GM12872 (cell line): Measurements from ENCODE around the gene FRY.

Source experiments
- TF ChIP-seq, protein P1 (sequence below): IDR thresholded peaks from 3 replicates; pipeline ENCODE4 v1.5.1; 2011; ENCODE audit warnings: low read depth, mild to moderate bottlenecking, low read length, moderate library complexity; ENCODE audit not compliant: insufficient read depth

Gene FRY

DNA sequence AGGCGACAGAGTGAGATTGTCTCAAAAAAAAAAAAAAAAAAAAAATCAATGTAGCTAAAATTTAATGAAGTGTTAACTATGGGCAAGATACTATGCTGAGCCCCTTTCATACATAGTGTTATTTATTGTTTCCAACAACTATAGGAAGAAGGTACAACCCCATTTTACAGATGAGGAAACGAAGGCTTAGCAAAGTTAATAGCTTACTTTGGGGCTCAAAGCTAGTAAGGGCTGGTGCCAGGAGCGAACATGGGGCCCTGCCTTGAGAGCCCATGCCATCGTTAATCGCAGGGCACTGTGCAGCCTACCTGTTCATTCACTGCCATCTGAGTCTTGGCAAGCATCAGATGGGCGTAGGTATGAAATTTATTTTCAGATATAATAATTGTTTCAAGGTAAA lies 1.9 kb upstream of the FRY start:
- TF ChIP-seq, protein P1, sequence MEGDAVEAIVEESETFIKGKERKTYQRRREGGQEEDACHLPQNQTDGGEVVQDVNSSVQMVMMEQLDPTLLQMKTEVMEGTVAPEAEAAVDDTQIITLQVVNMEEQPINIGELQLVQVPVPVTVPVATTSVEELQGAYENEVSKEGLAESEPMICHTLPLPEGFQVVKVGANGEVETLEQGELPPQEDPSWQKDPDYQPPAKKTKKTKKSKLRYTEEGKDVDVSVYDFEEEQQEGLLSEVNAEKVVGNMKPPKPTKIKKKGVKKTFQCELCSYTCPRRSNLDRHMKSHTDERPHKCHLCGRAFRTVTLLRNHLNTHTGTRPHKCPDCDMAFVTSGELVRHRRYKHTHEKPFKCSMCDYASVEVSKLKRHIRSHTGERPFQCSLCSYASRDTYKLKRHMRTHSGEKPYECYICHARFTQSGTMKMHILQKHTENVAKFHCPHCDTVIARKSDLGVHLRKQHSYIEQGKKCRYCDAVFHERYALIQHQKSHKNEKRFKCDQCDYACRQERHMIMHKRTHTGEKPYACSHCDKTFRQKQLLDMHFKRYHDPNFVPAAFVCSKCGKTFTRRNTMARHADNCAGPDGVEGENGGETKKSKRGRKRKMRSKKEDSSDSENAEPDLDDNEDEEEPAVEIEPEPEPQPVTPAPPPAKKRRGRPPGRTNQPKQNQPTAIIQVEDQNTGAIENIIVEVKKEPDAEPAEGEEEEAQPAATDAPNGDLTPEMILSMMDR, result no peak

DNA sequence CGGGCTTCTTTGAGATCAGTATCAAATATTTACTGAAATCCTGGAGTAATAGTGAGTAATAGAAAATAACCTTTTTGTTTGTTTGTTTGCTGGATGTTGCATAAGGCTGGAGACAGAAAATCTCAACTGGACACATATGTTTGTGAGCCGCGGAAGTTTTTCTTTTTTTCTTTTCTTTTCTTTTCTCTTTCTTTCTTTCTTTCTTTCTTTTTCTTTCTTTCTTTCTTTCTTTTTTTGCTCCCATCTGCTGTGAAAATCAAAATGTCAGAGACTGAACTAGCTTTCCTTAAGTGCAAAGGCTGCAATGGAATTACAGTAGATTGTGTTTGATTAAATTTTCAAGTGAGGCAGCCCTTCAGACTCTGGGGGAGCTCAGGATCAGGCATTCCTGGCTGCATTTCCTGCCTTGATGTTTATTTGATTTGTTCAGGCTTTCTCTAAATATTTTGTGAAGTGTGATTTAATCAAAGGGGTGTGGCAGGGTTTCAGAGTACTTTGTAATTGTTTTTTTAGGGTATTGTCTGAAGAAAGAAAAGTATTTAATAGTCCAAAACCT lies 319 bp downstream of the FRY start:
- TF ChIP-seq, protein P1, result no peak

DNA sequence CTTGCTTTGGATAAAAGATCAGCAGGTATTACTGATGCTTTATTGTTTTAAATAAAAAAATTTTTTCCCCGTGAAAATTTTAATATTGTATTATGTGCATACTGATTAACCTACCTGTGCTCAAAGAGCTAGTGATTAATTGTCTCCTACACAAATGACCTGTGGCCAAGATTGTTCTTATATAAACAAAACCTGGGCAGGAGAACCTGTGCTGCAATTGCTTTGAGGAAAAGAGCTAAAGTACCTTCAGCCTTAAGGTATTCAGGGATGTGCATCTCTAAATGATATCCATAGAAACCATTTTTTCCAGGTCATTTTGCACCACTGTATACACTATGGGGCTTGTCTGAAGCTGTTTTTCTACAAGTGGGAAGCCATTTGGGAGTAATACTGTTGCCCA lies 1.2 kb downstream of the FRY start:
- TF ChIP-seq, protein P1, result no peak

DNA sequence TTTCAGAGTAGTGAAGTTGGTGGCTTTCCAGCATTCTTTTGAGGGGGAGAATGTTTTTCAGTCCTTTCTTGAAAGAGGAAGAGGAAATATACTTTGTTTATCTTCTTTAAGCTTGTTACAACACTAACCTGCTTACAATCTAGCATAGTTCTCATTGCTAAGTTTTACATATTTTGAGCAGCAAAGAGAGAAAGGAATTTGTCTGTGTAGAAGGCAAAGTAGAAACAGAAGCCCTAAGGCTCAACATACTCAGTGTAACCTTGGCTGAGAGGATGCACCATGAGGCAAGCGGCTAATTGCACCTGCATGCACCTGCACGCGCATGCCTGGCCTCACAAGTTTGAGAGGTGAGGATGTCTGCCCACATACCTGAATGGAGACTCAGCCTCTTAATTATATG lies 2.2 kb downstream of the FRY start:
- TF ChIP-seq, protein P1, result no peak

DNA sequence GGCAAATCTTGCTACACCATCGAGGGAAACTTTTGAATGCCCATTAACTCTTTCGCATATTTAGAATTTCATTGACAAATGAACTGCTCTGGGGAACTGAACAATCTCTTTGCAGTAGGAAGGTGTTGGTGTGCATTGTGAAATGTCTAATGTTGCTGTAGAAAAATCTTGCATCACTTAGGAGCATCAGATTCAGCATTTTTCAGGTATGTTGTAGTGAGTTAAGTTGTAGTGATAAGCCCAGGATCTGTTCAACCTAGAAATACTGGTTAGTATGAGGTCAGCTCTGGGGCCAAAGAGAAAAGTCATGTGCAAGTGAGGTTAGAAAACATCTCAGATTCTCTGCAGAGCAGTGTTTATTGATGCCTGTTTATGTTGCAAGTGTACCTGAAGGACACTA lies 4.1 kb downstream of the FRY start:
- TF ChIP-seq, protein P1, result no peak

DNA sequence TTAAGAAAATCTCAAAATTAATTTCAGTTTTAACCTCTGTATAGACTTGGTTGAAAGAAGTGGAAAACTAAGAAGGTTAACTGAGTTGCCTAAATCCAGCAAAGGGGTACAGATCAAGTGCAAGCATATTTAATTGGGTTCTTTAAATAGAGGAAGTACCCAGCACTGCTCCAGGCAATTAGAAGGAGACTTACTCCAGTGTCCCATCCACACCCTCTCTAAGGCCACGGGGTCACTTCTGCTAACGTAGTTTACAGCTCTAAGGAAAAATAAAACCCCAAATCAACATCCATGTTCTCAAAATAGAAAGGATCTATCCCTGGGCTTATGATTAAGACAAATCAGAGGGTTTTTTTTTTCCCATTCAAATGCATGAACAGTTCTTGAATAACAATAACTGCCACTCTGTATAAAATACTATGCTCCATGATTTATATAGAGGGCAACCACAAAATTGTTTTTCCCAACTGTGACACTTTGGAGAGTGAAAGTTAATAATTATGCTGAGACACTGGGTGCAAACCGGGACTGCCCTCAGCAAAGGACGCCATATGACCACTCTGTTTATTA lies 4.6 kb downstream of the FRY start:
- TF ChIP-seq, protein P1, result no peak

DNA sequence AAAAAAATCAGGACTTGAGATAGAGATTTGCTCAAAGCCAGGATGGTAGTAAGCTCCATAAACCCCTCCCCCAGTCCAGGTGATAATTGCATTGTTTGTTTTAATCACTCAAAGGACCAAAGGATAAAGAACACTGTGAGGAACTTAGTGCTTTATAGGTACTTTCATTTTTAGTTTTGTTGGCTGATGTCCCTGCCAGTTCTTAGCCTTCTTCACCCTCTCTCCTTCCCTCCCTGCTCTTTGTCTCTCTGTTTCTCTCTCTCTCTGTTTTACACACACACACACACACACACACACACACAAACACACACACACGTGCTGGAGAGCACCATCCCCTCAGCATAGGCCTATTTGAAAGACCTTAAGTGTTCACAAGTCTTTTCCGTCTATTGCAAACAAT lies 5.2 kb downstream of the FRY start:
- TF ChIP-seq, protein P1, result no peak

DNA sequence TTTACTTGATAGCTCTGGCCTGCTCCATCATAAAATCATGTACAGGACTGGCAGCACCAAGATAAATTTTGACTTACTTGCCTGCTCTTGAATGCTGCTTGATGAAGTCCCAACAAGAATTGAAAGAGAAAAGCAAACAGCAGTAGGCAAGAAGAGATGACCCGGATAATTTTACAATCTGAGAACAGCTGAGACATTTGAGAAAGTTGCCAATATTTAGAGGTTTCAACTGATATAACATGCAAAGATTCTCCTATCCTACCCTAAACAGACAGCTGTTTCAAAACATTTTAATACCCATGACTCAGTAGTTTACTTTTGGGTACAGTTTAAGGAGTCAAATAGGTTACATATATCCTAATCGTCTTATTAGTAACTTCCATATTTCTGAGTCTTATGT lies 5.9 kb downstream of the FRY start:
- TF ChIP-seq, protein P1, result no peak
